A673 (cell line): ENCODE measurements around the gene SGMS1. TPM values are rescaled to one million over a fixed set of nuclear protein-coding genes. Genes with fewer than 3 reads are reported as not detected.

Experiments
- BruUV-seq: library from RNA; stranded (reverse); fragments of 400-500 nt; replicated peaks from 2 replicates; lab custom pipeline; 2021; lab: Mats Ljungman, UMichigan
- CTCF ChIA-PET: fragments of 300-600 bp; sonication (Branson Sonifier 250); formaldehyde crosslinking; loops from one replicate; lab custom pipeline; 2022; ENCODE audit warnings: antibody characterized with exemption; lab: Charles Lee
- POLR2A ChIA-PET: fragments of 300-600 bp; sonication (Branson Sonifier 250); formaldehyde crosslinking; loops from one replicate; lab custom pipeline; 2022; ENCODE audit warnings: antibody characterized with exemption; ENCODE audit not compliant: low non-redundant PET; lab: Charles Lee
- DNase-seq: peaks from one replicate; pipeline ENCODE4 v3.0.0-alpha.2; 2015; ENCODE audit warnings: low spot score
- H3K27ac ChIP-seq: fragments of 200-600 bp; sonication (generic); 2 replicates; pipeline ENCODE4 v1.5.1; 2016; ENCODE audit warnings: mixed run types, low read depth, mild to moderate bottlenecking, mixed read lengths, antibody characterized with exemption, low read length; ENCODE audit not compliant: poor library complexity, severe bottlenecking
- H3K27me3 ChIP-seq: fragments of 200-600 bp; sonication (generic); replicated peaks from 2 replicates; pipeline ENCODE4 v1.6.1; 2017; ENCODE audit warnings: mixed run types, low read depth, mild to moderate bottlenecking, mixed read lengths, antibody characterized with exemption, low read length; ENCODE audit not compliant: insufficient read depth, poor library complexity
- H3K36me3 ChIP-seq: fragments of 200-600 bp; sonication (generic); 2 replicates; pipeline ENCODE4 v1.6.1; 2016; ENCODE audit warnings: mixed run types, mild to moderate bottlenecking, mixed read lengths, antibody characterized with exemption, low read length; ENCODE audit not compliant: insufficient read depth, poor library complexity, severe bottlenecking
- H3K4me1 ChIP-seq: fragments of 200-600 bp; sonication (generic); 2 replicates; pipeline ENCODE4 v1.6.1; 2017; ENCODE audit warnings: mixed run types, mild to moderate bottlenecking, mixed read lengths, antibody characterized with exemption, low read length; ENCODE audit not compliant: insufficient read depth, poor library complexity, severe bottlenecking
- H3K4me3 ChIP-seq: fragments of 200-600 bp; sonication (generic); 2 replicates; pipeline ENCODE4 v1.5.1; 2016; ENCODE audit warnings: low read depth, mixed run types, mild to moderate bottlenecking, mixed read lengths, low read length; ENCODE audit not compliant: poor library complexity, severe bottlenecking
- H3K9me3 ChIP-seq: fragments of 200-600 bp; sonication (generic); 2 replicates; pipeline ENCODE4 v1.6.1; 2016; ENCODE audit warnings: mixed run types, low read depth, mild to moderate bottlenecking, mixed read lengths, antibody characterized with exemption, low read length; ENCODE audit not compliant: poor library complexity, severe bottlenecking
- CTCF ChIP-seq: fragments of 300-800, 200-600 bp; sonication (generic); conservative IDR thresholded peaks from 2 replicates; pipeline ENCODE4 v1.5.1; 2017; ENCODE audit warnings: low read depth, mild to moderate bottlenecking, antibody characterized with exemption, low read length, moderate library complexity, mixed read lengths
- EZH2 ChIP-seq: fragments of 200-600 bp; sonication (generic); IDR thresholded peaks from 2 replicates; pipeline ENCODE4 v1.6.1; 2017; ENCODE audit warnings: borderline replicate concordance, low read depth, mild to moderate bottlenecking, mixed read lengths, antibody characterized with exemption, low read length; ENCODE audit not compliant: poor library complexity, severe bottlenecking
- intact Hi-C: fragments of 100-400 bp; cut with micrococcal nuclease; formaldehyde crosslinking; loops from one replicate; pipeline ENCODE4 v1.10.0; 2022; ENCODE audit not compliant: unreplicated experiment
- total RNA-seq: library from RNA; stranded (reverse); gene quantifications from 2 replicates; pipeline ENCODE4 v1.2.3, GENCODE V29; 2021

The SGMS1 gene
- total RNA-seq, 1 experiment from 2014 or later = 13.0 TPM

DNA sequence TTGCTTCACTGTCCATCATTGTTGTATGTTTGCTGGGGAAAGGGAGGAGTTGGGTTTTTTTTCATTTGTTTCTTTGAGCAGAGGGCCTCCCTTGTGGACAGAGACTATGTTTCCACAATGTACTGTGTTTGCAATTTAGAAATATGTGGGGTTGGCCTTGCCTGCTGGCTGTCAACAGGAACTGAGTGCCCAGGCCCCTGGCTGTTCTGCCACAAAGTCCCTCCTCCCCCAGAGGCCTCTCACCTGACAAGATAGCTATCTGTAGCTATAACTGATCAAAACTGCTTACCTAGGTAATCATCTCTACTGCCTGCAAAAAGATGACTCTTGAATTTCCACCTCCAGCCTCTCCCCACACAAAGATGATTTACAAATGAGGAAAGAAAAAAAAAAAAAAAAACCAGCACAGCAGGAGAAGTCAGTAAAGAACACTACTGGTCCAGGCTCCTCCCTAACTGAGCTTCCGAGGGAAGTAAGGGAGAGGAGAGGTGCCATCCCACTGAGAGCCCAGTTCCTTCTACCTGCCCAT, 121.8 kb downstream of the SGMS1 start:
- POLR2A ChIA-PET = no interaction called here
- Histone ChIP-seq H3K4me3 (no peak overlapping the region), H3K9me3 (no peaks in the 10 kb centered on the region), H3K36me3 (no peaks in the 10 kb centered on the region), H3K4me1 (no peaks in the 10 kb centered on the region), H3K27ac (no peak overlapping the region), H3K27me3 (no peaks in the 10 kb centered on the region)
- CTCF ChIA-PET = interaction anchor here (0.7 kb wide), 1 partner anchor 12 kb away, joined by 9 read pairs; no protein-coding TSS in a partner anchor
- DNase-seq = no peak
- intact Hi-C loops = no loop called here
- BruUV-seq = no TSS peak
- TF ChIP-seq CTCF = no peak
- TF ChIP-seq EZH2 = no peak

DNA sequence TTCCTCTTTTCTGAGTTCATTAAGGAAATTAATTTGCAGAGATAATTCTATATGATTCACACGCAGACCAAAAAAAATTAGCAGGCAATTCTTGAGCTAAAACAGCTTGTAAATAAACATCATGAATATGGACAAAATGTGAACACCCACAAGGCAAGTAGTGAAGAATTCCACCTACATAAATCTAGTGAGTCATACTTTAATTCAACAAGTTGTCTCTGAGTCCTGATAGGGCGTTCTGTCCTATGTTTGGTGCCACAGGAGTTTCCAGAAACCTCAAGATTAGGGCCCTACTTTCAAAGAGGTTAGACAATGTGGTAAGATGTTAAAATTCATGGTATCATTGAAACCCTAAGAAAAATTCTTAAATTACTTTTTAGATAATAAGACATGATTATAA, 122.3 kb downstream of the SGMS1 start:
- CTCF ChIA-PET = interaction anchor here (0.7 kb wide), 1 partner anchor 11 kb away, joined by 9 read pairs; no protein-coding TSS in a partner anchor
- POLR2A ChIA-PET = no interaction called here
- H3K4me1 ChIP-seq = no peaks in the 10 kb centered on the region
- no peaks in the 10 kb centered on the region for H3K36me3 ChIP-seq
- TF ChIP-seq EZH2 (no peak), CTCF (no peak)
- BruUV-seq = no TSS peak
- peak; percentile 38 for DNase-seq
- H3K9me3 ChIP-seq = no peaks in the 10 kb centered on the region
- no peaks in the 10 kb centered on the region for H3K27me3 ChIP-seq
- H3K4me3 ChIP-seq = no peak overlapping the region
- intact Hi-C loops = no loop called here
- no peak overlapping the region for H3K27ac ChIP-seq

GRCh38 chr10:50498465-50498864, 125.3 kb downstream of the SGMS1 start:
- H3K9me3 ChIP-seq = no peaks in the 10 kb centered on the region
- no peak overlapping the region for H3K4me3 ChIP-seq
- no peaks in the 10 kb centered on the region for H3K27me3 ChIP-seq
- no peak for TF ChIP-seq EZH2
- TF ChIP-seq CTCF = no peak
- H3K4me1 ChIP-seq = no peaks in the 10 kb centered on the region
- no peak overlapping the region for H3K27ac ChIP-seq
- POLR2A ChIA-PET = no interaction called here
- H3K36me3 ChIP-seq = no peaks in the 10 kb centered on the region
- BruUV-seq = no TSS peak
- DNase-seq = no peak
- intact Hi-C loops = no loop called here
- CTCF ChIA-PET = no interaction called here
